Renal cortex interstitium (tissue), 11 donors: Measurements from ENCODE around the gene PPIP5K1. TPM values are rescaled to one million over a fixed set of nuclear protein-coding genes. Genes with fewer than 3 reads are reported as not detected.

Experiments used
- DNase-seq, 11 donors: peaks; one replicate each; pipeline ENCODE4 v3.0.0-alpha.2; 2013; ENCODE audit warnings: low read depth in 9 of 11, low spot score in 4 of 11; ENCODE audit errors: extremely low read depth in 1 of 11
- polyA plus RNA-seq, 3 donors: library from polyadenylated mRNA; unstranded; fragments of 120-200 nt; gene quantifications; one replicate each; pipeline ENCODE4 v1.2.1, GENCODE V29; 2013; ENCODE audit not compliant: insufficient read length in 3 of 3

Gene PPIP5K1
- polyA plus RNA-seq, 3 donors = 21.8 to 29.1 (median 27.3) TPM

GRCh38 chr15:43505738-43506137, 84.3 kb downstream of the PPIP5K1 start:
- peak in 2 of 11 donors; percentile 33 to 44 for DNase-seq

- DNase-seq = no peak
Observed at GRCh38 chr15:43499635-43500034, 90.4 kb downstream of the PPIP5K1 start.

GRCh38 chr15:43498990-43499389, 91.0 kb downstream of the PPIP5K1 start:
- DNase-seq = no peak

- DNase-seq = no peak
Observed at GRCh38 chr15:43493703-43494472, 96.1 kb downstream of the PPIP5K1 start.

- DNase-seq = peak; percentile 74 to 96 (median 91)
Observed at GRCh38 chr15:43492673-43493601, 97.1 kb downstream of the PPIP5K1 start, which contains the start of gene TP53BP1. Gene TP53BP1 (minus strand): TSS chr15:43493156. CDS start chr15:43493043, 113 bp downstream.

- no peak for DNase-seq
Observed at GRCh38 chr15:43492266-43492665, 97.7 kb downstream of the PPIP5K1 start.

- no peak for DNase-seq
Observed at GRCh38 chr15:43489191-43489590, 100.8 kb downstream of the PPIP5K1 start.

- DNase-seq = no peak
Observed at GRCh38 chr15:43488790-43489189, 101.2 kb downstream of the PPIP5K1 start.

- DNase-seq = no peak
Observed at GRCh38 chr15:43487271-43487895, 102.6 kb downstream of the PPIP5K1 start.

GRCh38 chr15:43484455-43484854, 105.6 kb downstream of the PPIP5K1 start:
- DNase-seq = no peak

Other genes starting within 250 kb of the PPIP5K1 start
- gene ZSCAN29, start 219.2 kb downstream of the PPIP5K1 start, polyA plus RNA-seq = 10 to 100 TPM; 28.1 to 31.9 (median 31.1) TPM
- 10 to 100 TPM; 26.6 to 31.8 (median 27.0) TPM for gene TUBGCP4, start 219.1 kb downstream of the PPIP5K1 start, polyA plus RNA-seq
- 10 to 100 TPM; 78.3 to 99.5 (median 85.6) TPM for gene TP53BP1, start 97.1 kb downstream of the PPIP5K1 start, polyA plus RNA-seq
- 1 to 10 TPM; 6.6 to 10.0 (median 7.8) TPM for gene MAP1A, start 72.6 kb downstream of the PPIP5K1 start, polyA plus RNA-seq
- 1 to 10 TPM; 1.4 to 3.8 (median 2.3) TPM for gene CKMT1B, start 3.8 kb upstream of the PPIP5K1 start, polyA plus RNA-seq
- gene STRC, start 28.6 kb upstream of the PPIP5K1 start, polyA plus RNA-seq = 1 to 10 TPM in 2 of 3 donors, under 1 TPM in 1; 0.59 to 1.6 (median 1.4) TPM
- gene CATSPER2, start 58.6 kb upstream of the PPIP5K1 start, polyA plus RNA-seq = 1 to 10 TPM; 4.3 to 9.7 (median 5.2) TPM
- gene CKMT1A, start 103.7 kb upstream of the PPIP5K1 start, polyA plus RNA-seq = 1 to 10 TPM; 1.6 to 3.7 (median 2.3) TPM
- 100 to 1,000 TPM; 527 to 619 (median 615) TPM for gene PDIA3, start 156.2 kb upstream of the PPIP5K1 start, polyA plus RNA-seq
- gene ELL3, start 186.8 kb upstream of the PPIP5K1 start, polyA plus RNA-seq = 1 to 10 TPM; 2.9 to 4.2 (median 3.3) TPM
- gene SERF2, start 202.1 kb upstream of the PPIP5K1 start, polyA plus RNA-seq = 100 to 1,000 TPM; 579 to 694 (median 641) TPM
- gene SERINC4, start 210.0 kb upstream of the PPIP5K1 start, polyA plus RNA-seq = under 1 TPM; 0.20 to 0.49 (median 0.24) TPM
- 10 to 100 TPM in 2 of 3 donors, 1 to 10 TPM in 1; 10.0 to 25.8 (median 10.9) TPM for gene HYPK, start 210.4 kb upstream of the PPIP5K1 start, polyA plus RNA-seq
- gene MFAP1, start 234.5 kb upstream of the PPIP5K1 start, polyA plus RNA-seq = 10 to 100 TPM; 59.0 to 73.7 (median 69.7) TPM
- 10 to 100 TPM; 12.2 to 18.1 (median 16.7) TPM for gene WDR76, start 236.8 kb upstream of the PPIP5K1 start, polyA plus RNA-seq